ACHN (cell line): ENCODE results near the gene MBNL2.

Experiments
- DNase-seq: peaks from one replicate; pipeline ENCODE4 v3.0.0-alpha.2; 2015
- in situ Hi-C: cut with HindIII; loops from 2 replicates; pipeline ENCODE4 v1.10.0; 2017; ENCODE audit warnings: low sequenced_read_pairs, low pct_ligation_motif_present, low pct_unique_long_range_greater_than_20kb

Gene MBNL2

DNA sequence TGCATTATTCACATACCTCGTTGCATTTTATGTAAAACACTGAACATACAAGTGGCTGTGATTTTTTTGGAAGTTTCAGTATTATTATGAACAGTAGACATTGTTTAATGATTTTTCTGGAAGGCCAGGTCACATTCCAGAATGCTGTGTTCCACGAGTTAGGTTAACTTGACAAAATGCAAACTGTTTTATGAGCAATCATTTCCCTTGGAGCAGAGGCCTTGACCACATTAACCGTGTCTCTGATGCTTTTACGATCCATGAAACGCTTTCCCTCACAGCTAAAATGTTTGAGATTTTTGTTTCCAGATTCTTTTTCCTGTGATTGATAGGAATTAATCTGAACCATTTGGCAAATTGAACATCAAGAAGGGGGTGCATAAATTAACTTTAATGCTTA, 57.8 kb downstream of the MBNL2 start:
- DNase-seq = no peak
- in situ Hi-C loops = no loop called here

DNA sequence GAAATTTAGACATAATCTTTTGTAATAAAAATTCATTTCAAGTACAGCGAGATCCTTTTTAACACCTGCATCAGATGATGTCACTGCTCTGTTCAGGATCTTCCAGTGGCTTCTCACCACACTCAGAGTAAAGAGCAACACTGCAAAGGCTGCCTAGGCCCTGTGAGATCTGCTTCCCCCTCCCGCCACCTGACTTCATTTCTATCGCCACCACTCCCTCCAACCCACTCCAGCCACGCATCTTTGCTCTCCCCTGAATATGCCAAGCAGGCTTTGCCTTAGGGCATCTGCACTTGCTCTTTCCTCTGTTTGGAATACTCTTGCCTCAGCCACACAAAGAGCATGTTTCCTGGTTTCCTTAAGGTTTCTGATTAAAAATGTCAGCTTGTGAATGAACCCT, 58.3 kb downstream of the MBNL2 start:
- in situ Hi-C loops = no loop called here
- no peak for DNase-seq

DNA sequence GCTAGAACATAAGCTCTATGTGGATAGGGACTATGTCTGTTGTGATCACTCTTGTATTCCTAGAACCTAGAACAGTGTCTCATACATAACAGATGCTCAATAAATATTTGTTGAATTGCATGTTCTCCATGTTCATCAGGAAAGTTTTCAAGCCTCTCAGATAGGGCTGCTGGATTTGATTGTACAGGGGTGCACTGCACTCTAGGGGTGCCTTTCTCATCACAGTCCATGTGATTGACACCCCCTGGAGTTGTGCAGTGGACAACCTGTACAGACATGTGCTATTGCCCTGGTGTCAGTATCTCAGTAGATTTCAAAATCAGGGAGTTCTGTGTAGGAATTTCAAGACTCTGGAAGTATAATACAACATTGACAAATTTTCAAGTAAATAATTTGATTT, 58.9 kb downstream of the MBNL2 start:
- in situ Hi-C loops = no loop called here
- no peak for DNase-seq

DNA sequence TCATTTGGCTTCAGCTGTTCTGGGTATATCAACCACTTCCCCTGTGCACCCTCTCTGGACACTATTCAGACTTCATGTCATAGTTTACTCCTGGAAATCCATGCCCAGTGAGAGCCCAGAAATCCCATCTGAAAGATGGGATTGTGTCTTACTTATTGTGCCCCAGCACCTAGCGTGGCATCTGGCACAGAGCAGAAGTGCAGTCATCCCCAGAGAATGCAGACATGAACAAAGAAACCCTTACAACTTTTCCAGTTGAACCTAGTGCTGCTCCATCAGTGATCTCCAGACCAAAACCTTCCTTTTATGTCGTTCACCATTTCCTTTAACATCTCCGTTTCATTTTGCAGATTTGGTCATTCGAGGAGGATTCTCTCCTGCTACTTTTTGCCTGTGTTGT, 60.6 kb downstream of the MBNL2 start:
- in situ Hi-C loops = no loop called here
- DNase-seq = no peak

DNA sequence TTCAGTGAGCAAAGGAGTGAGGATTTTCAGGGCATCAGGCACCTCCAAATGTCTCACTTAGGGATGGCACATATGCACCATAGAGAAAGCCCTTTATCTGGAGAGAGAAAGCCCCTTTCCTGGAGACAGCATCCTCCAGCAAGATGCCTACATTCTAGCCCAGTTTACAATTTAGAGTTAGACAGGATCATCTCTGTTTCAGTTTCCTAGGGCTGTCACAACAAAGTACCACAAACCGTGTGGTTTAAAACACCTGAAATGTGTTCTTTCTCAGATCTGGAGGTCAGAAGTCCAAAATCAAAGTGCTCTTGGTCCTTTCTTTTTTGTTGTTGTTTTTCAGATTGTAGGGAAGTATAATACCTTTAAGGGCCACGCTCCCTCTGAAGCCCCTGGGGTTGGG, 61.8 kb downstream of the MBNL2 start:
- in situ Hi-C loops = no loop called here
- DNase-seq = no peak

DNA sequence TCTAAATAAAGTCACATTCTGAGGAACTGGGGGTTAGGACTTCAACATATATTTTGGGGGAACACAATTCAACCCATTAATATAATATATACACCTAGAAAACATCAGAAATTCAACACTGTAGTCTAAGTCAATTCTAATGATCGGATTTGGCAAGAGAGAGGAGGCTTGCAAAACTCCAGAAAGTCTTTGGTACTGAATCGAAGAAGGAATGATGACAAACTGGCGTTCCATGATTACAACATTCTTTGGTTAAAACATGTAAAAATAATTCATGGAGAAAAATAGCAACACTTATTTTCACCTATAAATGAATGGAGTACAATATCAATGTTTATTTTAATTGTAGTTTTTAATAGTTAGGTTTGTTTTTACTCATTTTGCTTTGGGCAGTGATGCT, 62.4 kb downstream of the MBNL2 start:
- no peak for DNase-seq
- in situ Hi-C loops = no loop called here

DNA sequence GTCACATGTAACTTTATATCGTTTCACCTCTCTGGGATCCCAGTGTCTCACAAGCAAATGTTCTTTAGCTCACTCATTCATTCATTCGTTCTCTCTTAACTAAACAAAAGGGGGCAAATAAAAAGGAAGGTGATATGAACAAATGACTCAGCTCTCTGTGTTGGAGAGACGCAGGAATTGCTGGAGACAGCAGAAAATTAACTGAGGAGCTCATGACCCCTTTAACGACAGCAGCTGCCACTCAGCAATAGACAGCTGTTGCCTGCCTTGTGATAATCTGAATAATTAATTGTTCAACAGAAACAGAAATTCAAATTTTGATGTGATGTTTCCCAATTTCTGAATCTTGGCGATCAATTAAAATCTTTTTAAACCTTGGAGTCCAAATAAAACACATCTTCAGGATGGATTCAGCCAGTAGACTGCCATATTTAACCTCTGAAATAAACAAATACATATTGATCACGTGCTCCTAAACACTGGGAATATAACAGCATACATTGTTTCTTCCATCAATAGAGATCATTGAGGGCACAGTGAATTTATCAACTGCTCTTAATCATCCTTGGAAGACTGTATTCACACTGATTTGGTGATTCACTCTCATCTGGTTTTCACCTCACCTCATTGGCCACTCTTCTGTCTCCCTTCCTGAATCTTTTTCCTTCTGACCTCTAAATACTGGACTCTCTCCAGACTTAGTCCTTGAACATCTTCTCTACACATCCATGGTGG, 63.3 kb downstream of the MBNL2 start:
- DNase-seq = no peak
- in situ Hi-C loops = no loop called here

DNA sequence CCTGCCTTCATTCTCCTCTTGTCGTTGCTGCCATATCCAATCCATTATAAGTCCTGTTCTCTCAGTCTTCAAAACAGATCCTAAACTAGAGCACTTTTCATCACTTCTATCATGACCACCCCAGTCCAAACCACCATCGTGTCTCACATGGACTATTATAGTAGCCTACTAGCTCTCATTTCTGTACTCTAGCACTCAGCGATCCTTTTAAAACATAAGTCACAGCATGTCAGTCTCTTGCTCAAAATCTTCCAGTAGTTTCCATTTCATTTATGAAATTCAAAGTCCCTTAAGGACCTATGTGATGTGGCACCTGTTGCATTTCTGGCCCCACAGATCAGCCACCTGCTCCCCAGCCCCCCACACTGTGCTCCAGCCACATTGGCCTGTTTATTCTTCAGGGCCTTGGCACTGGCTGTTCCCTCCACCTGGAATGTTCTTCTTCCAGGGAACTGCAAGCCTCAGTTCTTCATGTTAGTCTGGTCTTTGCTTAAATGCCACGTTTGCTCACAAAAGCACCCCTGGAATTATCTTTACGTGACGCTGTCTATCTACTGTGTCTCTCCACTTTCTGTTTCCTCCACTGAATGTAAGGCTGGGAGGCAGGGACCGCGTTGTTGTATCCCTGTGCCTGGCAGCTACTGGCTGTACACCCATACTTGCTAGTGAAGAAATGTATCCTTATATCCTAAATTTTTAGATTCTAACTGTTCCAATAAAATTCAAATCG, 64.3 kb downstream of the MBNL2 start:
- in situ Hi-C loops = no loop called here
- DNase-seq = no peak

DNA sequence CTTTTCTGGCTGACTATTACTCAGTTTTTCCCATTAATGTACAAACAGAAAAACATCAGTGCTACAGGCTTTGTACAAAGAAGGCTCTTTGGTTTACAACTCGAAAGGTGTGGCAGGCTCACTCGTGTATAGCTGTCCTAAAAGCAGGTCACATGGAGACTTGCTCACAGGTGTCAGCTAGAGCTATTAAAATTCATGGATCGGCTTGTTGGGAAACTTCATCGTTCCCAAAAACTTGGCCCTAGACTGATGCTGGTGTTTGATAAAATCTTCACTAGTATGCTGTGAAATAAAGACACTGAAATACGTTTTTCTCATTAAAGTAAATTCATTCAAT, 64.9 kb downstream of the MBNL2 start:
- no peak for DNase-seq
- in situ Hi-C loops = no loop called here

DNA sequence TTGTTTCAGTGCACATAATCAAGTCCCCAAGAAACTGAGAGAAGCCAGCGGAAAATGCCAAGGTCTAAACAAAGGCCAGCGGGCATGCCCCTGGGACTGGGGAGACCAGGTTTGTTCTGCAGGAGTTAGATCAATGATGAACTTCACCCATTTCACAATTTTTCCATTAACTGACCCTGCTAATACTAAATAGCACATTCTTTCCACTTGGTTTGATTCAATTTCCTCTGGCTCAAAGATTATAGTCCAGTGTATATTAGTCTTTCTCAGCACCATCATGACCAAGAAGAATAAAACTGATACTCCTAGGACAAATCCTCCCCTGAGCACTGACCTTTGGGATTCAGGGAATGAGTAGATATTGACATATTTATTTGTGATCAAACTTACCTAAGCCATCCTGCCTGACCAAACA, 66.4 kb downstream of the MBNL2 start:
- in situ Hi-C loops = no loop called here
- no peak for DNase-seq

DNA sequence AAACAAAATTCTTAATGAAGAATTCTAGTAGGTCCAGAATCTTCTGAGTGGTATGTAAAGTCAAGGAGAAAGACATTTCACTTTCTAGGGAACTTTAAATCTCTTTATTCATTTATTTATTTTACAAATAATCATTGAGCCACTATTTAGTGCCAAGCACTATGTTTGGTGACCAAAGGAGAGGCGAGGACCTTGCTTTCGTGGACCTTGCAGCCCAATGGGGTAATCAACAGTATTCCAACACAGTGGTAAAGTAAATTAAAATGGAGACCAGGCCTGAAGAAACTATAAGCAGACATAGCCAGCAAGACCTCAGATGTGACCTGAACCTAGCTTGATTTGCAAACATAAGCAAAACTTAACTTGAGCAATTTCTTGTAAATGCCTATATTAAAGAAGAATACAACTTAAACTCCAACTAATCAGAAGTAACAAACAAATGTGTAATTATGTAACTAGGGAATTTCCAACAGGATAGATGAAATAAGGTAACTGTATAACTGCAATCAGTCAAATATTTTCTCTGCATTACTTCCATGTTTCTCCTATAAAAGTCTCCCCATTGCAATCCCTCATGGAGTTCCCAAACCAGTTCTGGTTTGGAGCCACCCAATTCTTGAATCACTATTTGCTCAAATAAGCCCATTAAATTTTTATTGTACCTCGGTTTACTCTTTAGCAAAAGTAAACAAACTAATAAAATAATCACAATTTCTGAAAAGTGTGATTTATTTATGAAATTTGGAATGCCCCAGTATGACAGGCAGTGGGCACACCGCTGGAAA, 67.6 kb downstream of the MBNL2 start:
- in situ Hi-C loops = no loop called here
- DNase-seq = no peak

DNA sequence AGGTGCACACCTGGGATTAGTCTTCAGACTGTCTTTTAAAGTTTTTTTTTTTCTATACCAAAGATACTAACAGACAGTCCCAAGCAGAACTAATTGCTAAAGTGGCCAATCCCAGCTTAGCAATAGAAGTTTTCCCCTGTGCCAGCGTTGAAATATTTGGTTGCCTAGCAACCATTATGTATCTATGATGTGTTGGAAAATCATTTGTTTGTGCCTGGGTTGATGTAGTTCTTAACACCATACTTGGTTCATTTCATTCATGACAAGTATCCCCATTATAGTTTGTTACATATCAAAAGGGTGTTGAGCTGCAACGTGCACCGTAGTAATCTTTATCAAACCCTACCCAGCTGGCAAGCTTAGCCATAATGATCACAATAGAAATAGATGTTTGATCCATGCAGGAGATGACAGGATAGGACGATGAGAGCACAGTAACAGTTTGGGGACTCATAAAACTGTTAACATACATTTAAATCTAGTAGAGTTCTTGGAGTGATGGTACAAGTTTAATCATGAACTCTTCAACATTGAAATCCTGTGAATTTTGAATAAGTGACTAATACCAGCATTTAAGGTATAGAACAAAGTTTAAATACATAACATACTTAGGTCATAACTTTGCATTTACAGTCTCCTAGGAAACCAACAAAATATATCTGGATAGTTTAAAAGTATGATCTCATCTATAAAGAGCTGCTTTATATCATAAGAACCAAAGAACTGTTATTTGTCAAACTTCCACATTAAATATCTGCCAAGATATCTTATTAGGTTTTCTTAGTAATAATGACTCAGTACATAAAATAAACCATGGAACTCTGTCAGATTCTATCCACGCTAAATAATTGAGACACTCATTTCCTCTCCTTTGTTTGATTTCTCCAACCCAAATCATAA, 73.4 kb downstream of the MBNL2 start:
- in situ Hi-C loops = no loop called here
- DNase-seq = no peak

DNA sequence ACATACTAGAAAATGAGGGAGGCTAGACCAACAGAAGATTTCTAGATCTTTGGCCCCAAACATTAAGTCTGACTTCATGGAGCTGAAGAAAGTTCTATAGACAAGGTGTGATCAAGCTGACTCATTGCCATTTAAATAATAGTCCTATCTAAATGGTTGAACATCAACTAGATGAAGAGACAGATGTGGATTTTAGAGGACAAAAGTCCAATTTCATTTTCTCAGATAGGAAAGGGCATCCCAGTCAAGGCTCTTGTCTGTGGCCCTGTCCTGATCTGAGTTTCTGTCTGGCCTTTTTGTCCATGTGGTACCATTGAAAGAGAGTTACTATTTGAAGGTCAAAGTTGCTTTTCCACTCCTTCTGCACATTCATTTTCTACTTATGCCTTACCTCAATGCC, 74.6 kb downstream of the MBNL2 start:
- in situ Hi-C loops = no loop called here
- DNase-seq = no peak

DNA sequence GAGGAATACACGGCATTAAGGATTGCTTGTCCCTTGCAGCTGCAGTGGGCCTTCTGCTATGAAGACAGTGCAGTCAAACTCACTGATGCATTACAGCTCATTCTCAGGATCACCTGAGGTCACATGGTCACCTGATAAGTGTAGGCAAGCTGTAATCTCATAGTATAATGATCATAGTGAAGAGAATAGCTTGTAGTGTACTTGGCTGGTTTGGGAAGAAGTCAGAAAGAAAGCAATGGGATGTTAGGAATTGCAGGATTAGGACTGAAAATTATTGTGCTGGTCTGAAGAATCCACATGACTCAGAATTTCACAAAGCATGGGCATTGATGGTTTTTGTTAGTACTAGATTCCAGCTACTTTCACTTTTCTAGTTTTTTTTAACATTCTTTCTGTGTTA, 76.7 kb downstream of the MBNL2 start:
- no peak for DNase-seq
- in situ Hi-C loops = no loop called here

DNA sequence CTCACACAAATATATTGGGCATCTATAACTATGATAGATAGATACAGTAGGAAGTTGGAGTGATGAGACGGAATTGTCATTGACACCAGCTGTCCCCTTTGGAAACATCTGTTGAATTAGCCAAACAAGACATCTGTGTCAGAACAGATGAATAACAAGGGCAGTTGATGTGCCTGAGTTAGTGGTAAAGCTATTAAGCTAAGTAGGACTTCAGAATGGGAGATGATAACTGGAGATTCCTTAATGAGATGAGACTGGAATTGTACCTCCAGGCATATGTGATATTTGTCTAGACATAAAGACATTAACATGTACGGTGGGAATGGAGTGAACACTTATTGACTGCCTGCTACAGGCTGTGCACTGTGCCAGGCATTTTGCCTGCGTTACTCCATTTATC, 78.7 kb downstream of the MBNL2 start:
- in situ Hi-C loops = no loop called here
- DNase-seq = no peak

DNA sequence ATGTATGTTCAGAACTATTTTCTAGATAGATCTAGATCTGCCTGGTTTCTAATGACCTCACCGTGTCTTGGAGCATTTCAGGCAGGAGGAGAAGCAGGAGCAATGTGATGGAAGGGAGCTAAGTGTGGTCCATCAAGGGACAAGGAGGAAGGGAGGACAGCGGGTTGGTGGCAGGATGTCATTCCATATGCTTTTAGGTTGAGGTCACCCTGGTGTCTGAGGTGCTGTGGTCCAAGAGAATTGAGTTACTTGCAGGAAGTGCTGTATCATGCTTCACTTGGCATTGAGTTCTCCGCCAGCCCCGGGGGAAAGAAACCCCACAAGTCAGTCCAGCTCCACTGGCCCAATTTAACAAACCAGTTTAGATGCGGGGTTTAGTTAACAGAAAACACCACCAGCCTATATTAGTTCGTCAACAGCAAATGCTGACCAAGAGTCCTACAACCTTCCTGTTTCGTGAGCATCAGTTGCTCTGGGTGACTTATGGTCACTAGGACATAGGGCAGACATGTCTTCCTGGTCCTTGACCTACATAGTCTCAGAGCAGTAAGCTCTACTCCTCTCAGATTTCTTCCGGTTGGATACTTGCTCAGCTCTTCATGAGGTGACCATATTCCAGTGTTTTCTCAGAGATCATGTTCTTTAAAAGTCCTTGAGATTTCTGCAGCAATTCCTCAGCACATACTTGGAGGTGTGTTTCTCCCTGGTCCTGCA, 79.4 kb downstream of the MBNL2 start:
- in situ Hi-C loops = no loop called here
- DNase-seq = no peak

DNA sequence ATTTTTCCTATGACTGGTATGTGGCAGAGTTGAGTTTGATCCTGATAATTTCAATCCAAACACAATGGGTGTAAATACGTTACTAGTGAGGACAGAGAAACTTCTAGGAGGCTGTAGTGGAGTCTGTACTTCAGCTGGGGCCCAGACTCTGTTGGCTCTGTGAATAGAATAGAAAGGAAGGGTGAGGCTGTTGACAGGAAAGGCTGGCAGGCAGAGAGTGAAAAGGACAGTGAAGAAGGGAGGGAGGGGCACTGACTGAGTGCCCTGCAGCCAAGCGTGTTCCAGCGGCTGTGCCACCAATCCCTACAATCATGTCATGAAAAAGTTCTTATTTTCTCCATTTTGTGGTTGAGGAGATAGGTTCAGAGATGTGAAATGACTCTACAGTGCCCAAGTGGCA, 80.5 kb downstream of the MBNL2 start:
- in situ Hi-C loops = no loop called here
- DNase-seq = no peak

DNA sequence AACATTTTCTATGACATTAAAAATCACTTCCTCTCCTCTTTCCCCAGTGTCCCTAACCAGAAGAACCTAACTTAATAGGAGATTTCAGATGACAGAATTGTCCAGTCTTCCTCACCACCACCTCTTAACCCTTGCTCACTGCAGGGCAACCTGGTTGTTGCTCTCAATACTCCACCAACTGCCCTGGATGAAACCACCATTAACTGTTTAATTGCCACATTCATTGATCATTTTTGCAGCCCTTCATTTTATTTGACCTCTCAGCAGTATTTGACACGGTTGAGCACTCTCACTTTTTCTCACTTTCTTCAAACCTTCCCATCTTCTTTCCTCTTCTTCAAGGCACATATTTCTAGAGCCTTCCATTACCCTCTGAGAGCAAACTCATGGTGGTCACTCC, 84.0 kb downstream of the MBNL2 start:
- no peak for DNase-seq
- in situ Hi-C loops = no loop called here
